GM18519 (cell line): ENCODE measurements around the gene HSD17B4.
"Not testable (repeated sequence)": the region's sequence is repeated elsewhere in the genome, so short reads cannot be mapped to it uniquely, and the experiment has no call there.

ENCODE experiments used
- ATAC-seq: cut with Tn5 transposase; IDR thresholded peaks from one replicate; pipeline ENCODE4 v1.9.1; 2021; ENCODE audit warnings: mild to moderate bottlenecking, moderate library complexity; ENCODE audit not compliant: unreplicated experiment, low FRiP score

The HSD17B4 gene

DNA sequence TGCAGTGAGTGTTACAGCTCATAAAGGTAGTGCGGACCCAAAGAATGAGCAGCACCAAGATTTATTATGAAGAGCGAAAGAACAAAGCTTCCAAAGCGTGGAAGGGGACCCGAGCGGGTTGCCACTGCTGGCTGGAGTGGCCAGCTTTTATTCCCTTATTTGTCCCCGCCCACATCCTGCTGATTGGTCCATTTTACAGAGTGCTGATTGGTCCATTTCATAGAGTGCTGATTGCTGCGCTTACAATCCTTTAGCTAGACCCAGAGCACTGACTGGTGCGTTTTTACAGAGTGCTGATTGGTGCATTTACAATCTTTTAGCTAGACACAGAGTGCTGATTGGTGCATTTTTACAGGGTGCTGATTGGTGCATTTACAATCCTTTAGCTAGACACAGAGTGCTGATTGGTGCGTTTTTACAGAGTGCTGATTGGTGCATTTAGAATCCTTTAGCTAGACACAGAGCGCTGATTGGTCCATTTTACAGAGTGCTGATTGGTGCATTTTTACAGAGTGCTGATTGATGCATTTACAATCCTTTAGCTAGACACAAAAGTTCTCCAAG lies 19.5 kb upstream of the HSD17B4 start:
- ATAC-seq = not testable (repeated sequence)

DNA sequence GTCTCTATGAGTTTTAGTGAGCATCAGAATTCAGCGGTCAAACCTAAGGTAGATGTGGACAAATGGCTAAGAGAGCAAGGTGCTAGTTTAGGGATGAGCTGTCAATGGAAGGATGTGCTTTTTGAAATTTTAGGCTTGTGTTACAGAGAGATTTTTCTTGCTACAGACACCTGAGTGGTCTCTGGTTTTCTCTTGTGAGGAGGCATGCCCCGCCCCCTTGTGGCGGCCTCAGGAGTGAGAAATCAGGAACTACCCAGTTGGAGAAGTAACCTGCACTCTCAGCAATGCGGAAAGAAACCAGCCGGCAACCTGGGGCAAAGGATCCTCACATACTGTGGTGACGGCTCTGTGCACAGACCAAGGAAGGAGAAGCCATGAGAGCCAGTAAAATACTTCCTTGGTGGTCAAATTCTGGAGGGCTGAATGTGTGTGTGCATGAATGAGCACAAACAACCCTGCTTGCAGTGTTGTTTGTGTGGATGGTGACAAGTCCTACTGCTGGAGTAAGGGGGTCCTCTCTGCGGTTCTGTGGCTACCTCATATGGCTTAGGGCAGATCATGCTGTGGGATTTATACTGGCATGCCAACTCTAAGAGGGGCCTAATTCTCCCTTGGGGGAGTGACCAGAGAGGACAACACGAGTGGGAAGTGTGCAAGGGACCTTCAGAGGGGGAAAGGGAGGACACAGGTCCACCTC lies 16.7 kb upstream of the HSD17B4 start:
- ATAC-seq = peak; percentile 99

DNA sequence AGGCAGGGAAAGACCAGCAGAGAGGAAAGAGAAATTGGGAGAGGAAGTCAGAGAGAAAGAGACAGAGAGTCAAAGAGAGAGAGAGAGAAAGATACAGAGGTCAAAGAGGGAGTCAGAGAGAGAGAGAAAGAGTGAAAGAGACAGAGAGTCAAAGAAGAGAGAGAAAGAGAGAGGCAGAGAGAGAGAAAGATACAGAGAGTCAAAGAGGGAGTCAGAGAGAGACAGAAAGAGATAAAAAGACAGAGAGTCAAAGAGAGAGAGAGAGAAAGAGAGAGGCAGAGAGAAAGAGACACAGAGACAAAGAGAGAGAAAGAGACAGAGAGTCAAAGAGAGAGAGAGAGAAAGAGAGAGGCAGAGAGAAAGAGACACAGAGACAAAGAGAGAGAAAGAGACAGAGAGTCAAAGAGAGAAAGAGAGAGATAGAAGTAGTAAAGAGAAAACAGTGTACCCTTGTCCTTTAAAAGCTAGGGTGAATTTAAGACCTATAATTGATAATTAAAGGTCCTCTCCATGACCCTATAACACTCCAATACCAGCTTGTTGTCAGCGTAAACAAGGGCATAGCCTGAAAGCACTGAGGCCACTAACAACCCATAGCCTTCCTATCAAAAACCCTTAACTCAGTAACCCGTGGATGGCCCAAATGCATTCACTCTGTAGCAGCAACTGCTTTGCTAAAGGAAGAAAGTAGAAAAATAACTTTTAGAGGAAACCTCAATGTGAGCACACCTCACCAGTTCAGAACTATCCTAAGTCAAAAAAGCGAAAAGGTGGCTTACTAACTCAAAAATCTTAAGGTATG lies 14.3 kb upstream of the HSD17B4 start:
- ATAC-seq = not testable (repeated sequence)

DNA sequence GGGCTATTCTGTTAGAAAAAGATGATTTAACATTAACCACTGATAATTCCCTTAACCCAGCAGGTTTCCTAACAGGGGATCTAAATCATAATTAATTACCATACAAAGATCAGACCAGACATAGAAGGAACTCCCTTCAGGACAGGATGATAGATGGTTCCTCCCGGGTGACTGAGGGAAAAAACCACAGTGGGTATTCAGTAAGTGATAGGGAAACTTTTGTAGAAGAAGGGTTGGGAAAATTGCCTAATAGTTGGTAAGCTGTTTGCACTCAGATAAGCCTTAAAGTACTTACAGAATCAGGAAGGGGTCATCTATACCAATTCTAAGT lies 13.7 kb upstream of the HSD17B4 start:
- not testable (repeated sequence) for ATAC-seq

DNA sequence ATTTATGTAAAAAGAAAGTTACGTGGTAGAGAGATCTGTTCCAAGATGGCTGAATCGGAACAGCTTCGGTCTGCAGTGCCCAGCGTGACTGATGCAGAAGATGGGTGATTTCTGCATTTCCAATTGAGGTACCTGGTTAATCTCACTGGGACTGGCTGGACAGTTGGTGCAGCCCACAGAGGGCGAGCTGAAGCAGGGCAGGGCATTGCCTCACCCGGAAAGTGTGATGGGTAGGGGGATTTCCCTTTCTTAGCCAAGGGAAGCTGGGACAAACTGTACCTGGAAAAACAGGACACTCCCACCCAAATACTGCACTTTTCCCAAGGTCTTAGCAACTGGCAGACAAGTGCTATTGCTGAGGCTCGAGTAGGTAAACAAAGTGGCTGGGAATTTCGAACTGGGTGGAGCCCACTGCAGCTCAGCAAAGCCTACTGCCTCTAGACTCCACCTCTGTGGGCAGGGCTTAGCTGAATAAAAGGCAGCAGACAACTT lies 13.1 kb upstream of the HSD17B4 start:
- no peak for ATAC-seq

DNA sequence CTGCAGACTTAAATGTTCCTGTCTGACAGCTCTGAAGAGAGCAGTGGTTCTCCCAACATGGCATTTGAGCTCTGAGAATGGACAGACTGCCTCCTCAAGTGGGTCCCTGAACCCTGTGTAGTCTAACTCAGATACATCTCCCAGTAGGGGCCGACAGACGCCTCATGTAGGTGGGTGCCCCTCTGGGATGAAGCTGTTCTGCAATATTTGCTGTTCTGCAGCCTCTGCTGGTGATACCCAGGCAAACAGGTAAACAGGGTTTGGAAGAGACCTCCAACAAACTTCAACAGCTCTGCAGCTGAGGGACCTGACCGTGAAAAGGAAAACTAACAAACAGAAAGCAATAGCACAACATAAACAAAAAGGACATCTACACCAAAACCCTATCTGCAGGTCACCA lies 12.7 kb upstream of the HSD17B4 start:
- not testable (repeated sequence) for ATAC-seq

DNA sequence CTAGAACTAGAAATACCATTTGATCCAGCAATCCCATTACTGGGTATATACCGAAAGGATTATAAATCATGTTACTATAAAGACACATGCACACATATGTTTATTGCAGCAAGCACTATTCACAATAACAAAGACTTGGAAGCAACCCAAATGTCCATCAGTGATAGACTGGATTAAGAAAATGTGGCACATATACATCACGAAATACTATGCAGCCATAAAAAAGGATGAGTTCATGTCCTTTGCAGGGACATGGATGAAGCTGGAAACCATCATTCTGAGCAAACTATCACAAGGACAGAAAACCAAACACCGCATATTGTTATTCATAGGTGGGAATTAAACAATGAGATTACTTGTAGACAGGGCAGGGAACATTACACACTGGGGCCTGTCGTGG lies 7.7 kb upstream of the HSD17B4 start:
- not testable (repeated sequence) for ATAC-seq

DNA sequence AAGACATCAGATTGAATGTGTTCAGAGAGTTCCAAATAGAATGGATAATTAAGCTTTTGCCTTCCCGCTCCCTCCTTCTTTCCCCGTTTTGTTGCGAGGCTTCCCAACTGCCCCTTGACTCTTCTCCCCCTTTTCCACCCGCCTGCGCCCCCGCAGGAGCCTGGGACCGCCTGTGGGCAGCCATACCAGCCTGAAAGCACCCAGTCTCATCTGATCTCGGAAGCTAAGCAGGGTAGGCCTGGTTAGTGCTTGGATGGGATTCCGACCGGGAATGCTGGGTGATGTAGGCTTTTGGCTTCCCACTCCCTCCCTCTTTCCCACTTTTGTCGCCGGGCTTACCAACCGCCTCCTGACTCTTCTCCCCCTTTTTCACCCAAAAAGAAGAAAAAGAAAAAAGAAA lies 6.8 kb upstream of the HSD17B4 start:
- no peak for ATAC-seq

DNA sequence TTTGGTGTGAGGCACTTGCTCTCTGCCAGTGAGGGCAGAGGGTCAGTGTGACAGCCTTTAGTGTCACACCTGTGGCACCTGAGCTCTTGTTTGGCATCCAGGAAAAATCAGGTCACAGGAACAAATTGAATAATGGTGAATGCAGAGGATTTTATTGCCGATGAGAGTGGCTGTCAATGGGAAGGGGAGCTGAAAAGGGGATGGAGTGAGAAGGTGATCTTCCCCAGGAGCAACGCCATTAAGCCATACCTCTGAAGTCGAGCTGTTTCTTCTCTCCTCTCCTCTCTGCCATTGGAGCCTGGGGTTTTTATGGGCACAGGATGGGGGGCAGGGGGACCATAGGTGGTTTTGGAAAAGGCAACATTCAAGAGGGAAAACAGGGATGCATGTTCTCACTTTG lies 2.4 kb upstream of the HSD17B4 start:
- ATAC-seq = no peak

DNA sequence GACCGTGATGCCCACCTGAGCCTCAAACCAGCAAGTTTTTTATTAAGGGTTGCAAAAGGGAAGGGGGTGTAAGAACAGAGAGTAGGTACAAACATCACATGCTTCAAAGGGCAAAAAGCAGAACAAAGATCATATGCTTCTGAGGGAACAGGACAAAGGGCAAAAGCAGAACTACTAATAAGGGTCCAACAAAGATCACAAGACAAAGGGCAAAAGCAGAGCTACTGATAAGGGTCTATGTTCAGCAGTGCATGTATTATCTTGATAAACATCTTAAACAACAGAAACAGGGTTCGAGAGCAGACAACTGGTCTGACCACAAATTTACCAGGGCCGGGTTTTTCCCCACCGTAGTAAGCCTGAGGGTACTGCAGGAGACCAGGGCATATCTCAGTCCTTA lies 1.7 kb upstream of the HSD17B4 start:
- not testable (repeated sequence) for ATAC-seq

DNA sequence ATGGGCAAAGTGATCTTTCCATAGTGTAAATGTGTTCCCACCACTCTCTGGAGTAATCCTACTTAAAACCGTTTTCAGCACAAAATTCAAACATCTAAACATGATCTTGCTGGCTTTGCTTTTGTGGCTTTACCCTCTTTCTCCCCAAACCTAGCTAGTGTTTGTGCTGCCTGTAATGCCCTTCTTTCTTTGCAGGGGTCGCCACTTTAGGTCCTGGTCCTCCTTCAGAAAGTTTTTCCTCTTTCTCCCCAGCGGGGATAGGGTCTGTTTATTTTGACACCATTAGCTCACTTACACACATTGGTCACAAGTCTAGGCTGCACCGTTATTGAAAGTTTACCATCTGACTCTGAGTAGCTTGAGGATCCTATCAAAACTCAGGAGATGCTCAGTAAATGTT lies 736 bp upstream of the HSD17B4 start:
- ATAC-seq = no peak

DNA sequence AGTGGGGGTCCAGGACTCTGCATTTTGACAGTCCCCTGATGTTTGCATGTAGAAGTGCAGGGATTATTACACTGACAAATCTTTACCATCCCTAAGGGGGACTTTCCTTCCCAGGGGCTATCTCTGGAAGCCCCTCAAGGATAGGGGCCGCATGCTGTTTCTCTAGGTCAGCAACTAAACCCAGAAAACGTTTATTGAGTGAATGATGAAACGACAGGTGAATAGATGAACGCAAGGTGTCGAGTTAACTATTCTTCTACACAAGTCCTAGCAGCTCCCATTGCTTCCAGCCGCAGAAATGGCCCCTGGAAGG lies 281 bp upstream of the HSD17B4 start:
- no peak for ATAC-seq

DNA sequence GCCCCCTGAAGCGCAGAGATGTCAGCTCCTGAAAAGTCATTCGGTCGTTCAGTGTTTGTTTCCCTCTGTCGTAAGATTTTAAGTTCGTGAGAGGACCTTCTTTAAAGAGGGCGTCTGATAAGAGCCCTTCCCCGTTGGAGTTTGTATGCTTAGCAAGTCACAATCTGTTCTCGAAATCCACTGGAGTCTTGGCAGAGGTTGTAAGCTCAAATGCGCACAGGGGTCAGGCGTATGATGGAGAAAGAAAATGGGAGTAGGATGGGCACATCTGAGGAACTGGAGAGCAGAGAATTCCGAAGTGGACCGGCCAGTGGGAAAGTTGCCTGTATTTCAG lies 710 bp downstream of the HSD17B4 start:
- no peak for ATAC-seq

DNA sequence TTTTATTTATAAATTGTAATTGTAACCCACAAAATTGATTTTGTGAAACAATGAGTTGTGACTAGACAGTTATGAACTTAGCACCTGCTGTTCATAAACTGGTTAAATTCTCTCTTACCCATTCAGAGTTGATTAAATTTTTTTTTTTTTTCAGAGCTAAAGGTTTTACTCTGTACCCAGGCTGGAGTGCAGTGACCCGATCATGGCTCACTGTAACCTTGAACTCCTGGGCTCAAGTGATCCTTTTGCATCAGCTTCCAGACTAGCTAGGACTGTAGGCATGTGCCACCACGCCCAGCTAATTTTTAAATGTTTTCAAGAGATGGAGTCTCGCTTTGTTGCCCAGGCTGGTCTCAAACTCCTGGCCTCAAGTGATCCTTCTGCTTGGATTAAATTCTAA lies 1.9 kb downstream of the HSD17B4 start:
- ATAC-seq = no peak

DNA sequence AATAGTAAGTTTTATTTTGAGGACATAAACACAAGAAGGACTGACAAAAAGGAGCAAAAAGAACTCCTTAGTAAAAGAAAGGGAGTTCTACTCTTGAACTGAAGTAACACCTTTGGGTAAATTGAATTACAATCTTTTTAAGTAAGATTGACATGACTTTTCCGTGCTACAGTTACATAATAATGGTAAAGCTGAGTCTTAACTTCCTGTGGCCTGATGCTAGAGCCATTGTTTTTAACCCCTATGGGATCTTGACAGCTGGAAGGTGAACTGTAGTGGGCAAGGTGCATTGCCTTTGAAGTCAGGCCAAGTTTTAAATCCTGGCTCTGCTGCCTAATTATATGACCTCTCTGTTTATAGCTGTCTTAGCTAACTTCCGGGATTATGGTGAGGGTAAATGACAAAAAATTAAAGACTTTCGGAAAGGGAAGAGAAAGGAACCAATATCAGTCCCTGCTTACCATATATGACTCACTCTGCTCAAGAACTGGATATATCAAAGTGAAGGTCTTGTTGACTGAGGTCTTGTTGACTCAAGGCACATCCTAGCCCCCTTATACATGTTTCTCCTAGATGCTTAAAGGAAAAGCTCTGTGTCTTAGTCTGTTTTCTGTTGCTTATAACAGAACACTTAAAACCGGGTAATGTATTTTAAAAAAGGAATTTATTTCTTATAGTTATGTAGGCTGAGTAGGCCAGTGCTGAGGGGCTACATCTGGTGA lies 6.8 kb downstream of the HSD17B4 start:
- ATAC-seq = no peak

DNA sequence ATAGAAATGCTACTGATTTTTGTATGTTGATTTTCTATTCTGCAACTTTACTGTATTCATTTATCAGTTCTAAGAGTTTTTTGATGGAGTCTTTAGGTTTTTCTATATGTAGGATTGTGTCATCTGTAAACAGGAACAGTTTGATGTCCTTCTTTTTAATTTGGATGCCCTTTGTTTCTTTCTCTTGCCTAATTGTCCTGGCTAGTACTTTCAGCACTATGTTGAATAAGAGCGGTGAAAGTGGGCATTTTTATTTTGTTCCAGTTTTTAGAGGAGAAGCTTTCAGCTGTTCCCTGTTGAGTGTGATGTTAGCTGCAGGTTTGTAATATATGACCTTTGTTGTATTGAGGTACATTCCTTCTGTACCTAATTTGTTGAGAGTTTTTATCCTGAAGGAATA lies 13.3 kb downstream of the HSD17B4 start:
- ATAC-seq = no peak

DNA sequence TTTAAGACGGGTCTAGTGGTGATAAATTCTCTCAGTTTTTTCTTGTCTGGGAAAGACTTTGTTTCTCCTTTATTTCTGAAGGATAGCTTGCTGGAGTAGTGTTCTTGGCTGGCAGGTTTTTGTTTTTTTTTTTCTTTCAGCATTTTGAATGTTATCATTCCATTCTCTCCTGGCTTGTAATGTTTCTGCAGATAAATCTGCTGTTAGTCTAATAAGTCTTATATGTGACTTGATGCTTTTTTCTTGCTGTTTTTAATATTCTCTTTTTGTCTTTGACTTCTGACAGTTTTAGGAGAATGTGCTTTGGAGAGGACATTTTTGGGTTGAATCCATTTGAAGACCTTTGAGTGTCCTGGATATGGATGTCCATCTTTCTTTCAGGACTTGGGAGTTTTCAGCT lies 16.0 kb downstream of the HSD17B4 start:
- ATAC-seq = no peak

DNA sequence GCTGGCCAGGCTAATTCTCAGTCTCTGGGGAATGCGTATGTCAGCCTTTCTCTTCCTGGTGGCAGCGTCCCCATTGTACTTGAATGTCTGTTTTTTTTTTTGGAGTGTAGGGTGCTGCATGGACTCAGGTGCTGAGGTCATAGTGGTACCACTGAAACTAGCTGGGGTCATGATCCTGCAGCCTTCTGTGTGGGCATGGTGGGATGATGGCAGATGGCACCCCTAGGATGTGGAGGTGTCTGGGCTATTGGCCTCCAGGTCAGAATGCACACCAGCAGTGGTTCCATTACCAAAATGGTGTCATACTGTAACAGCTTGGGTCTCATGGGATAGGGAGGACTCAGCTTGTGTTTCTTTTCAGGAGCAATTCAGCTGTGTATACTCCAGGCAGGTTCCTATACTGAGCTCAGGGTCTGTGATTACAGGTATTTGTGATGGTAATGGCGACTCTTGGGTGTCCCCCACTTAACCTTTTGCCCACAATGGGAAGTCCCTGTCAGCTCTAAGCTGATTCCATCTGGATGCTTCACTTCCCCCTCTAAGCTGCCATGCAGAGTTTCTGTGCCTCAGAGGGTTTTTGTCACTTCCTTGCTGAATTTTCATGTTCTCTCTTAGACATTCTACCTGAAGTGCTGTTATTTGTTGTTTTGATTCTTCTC lies 17.9 kb downstream of the HSD17B4 start:
- peak; percentile 52 for ATAC-seq

DNA sequence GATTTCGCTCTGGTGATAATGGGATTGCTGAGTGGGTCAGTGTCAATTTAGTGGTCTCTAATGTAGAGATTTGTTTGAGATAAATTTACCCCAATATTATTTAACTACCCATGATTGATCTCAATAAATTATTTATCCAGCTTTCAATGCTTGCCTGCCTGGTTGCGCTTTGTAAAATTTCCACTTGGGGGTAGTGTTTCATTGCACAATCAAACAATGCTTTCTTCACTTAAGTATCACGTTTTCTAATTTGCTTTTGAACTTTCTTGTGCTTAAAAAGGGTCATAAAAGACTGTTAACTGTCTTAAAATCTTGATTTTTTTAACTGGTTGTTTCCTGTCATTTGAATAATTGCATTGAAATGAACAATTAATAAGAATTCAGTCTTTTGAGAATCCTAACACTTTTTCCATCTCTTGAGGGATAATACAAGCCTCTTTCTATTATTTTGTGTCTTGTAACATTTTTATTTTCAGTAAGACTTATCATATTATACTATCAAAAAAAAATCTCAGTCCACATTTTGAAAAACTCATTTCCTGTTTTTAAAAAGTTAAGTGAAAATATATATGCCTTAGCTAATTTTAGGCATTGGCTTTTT lies 18.7 kb downstream of the HSD17B4 start:
- peak; percentile 36 for ATAC-seq

DNA sequence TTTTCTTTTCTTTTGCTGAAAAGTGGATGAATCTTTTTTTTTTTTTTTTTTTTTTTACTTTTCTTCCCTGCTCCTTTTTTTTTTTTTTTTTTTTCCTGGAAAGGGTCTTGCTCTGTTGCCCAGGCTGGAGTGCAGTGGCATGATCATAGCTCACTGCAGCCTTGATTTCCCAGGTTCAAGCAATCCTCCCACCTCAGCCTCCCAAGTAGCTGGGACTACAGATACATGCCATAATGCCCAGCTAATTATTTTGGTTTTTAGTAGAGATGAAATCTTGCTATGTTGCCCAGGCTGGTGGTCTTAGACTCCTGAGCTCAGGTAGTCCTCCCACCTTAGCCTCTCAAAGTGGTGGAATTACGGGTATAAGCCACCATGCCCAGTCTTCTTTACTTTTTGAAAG lies 20.9 kb downstream of the HSD17B4 start:
- ATAC-seq = no peak
